Body of pancreas (tissue), 4 donors: ENCODE data around the gene EYA4. TPM values are rescaled to one million over a fixed set of nuclear protein-coding genes. Genes with fewer than 3 reads are reported as not detected.

ENCODE experiments used
- ATAC-seq: fragments of 150-250 bp; one replicate; pipeline ENCODE4 v1.9.1; 2016
- DNase-seq, 4 donors: peaks; one replicate each; pipeline ENCODE4 v3.0.0-alpha.2; 2019
- H3K27ac ChIP-seq, 4 donors: fragments of 200-600 bp; sonication (generic); 1 replicate in 3 of 4; 2 replicates in 1 of 4; pipeline versions ENCODE4 v1.5.1 to v1.6.1; 2016 to 2019; ENCODE audit warnings: mild to moderate bottlenecking in 1 of 4, mixed read lengths in 1 of 4, moderate library complexity in 1 of 4
- H3K27me3 ChIP-seq, 2 donors: fragments of 200-600 bp; sonication (generic); one replicate each; pipeline ENCODE4 v1.6.0; 2016; ENCODE audit warnings: mild to moderate bottlenecking in 1 of 2
- H3K36me3 ChIP-seq, 2 donors: fragments of 200-600 bp; sonication (generic); replicated peaks in 1 of 2; 2 replicates each; pipeline ENCODE4 v1.5.1; 2016; ENCODE audit warnings: low read depth in 2 of 2; ENCODE audit not compliant: insufficient read depth in 1 of 2
- H3K4me1 ChIP-seq: fragments of 200-600 bp; sonication (generic); one replicate; pipeline ENCODE4 v1.6.0; 2016
- H3K4me3 ChIP-seq, 2 donors: fragments of 200-600 bp; sonication (generic); 1 replicate in 1 of 2; 2 replicates in 1 of 2; pipeline ENCODE4 v1.5.1; 2016 to 2019
- H3K9me3 ChIP-seq, 3 donors: fragments of 200-600 bp; sonication (generic); 1 replicate in 2 of 3; 2 replicates in 1 of 3; pipeline ENCODE4 v1.5.1; 2016
- CTCF ChIP-seq, 7 experiments: fragments of 450-650 bp in 4 of 7; fragments of 200-600 bp in 3 of 7; sonication (generic) in 3 of 7; IDR thresholded peaks; one replicate each; pipeline ENCODE4 v1.5.1; 2016 to 2019; ENCODE audit warnings: antibody characterized with exemption in 7 of 7
- POLR2A ChIP-seq, 3 donors: fragments of 450-650 bp; IDR thresholded peaks; one replicate each; pipeline ENCODE4 v1.6.1; 2016; ENCODE audit warnings: antibody characterized with exemption in 3 of 3, mild to moderate bottlenecking in 2 of 3
- WGBS, 2 donors: methylation state at CpG; one replicate each; pipeline ENCODE4 v1.1.5; 2017; 5-methylcytosine and 5-hydroxymethylcytosine counted together
- intact Hi-C: fragments of 100-400 bp; cut with DNase I; formaldehyde crosslinking; loops from one replicate; pipeline ENCODE4 v1.15.1; 2023
- total RNA-seq, 2 donors: library from RNA; depleted of rRNA; stranded (reverse); fragments of >200 nt; gene quantifications; one replicate each; pipeline ENCODE4 v1.1.0, GENCODE V29; 2016

EYA4 gene
- total RNA-seq, 2 donors from 2014 or later = 0.26 to 5.3 TPM

- Histone ChIP-seq H3K36me3 (no peaks in the 10 kb centered on the region), H3K9me3 (no peaks in the 10 kb centered on the region), H3K27ac (no peak overlapping the region), H3K27me3 (no peaks in the 10 kb centered on the region), H3K4me1 (no peaks in the 10 kb centered on the region), H3K4me3 (no peak overlapping the region)
- DNase-seq = no peak
- TF ChIP-seq POLR2A (IDR thresholded peaks at IDR 0.05) = no peak
- TF ChIP-seq CTCF (IDR thresholded peaks at IDR 0.05) = no peak
- ATAC-seq = no peak
- intact Hi-C loops = no loop called here
- WGBS, 2 donors = 73 to 94% methylated on average over 3 of the region's 3 CpGs
These were observed 150.9 kb downstream of the EYA4 start for GRCh38 chr6:133392015-133392414.

GRCh38 chr6:133392641-133393040 lies 151.5 kb downstream of the EYA4 start:
- H3K27ac ChIP-seq = no peak overlapping the region
- ATAC-seq (peak; percentile 62), DNase-seq (peak in 1 of 4 donors; percentile 4)
- WGBS, 2 donors = 33 to 39% methylated on average over 2 of the region's 2 CpGs
- TF ChIP-seq CTCF (IDR thresholded peaks at IDR 0.05) (no peak), POLR2A (IDR thresholded peaks at IDR 0.05) (no peak)
- H3K36me3 ChIP-seq = no peaks in the 10 kb centered on the region
- no peaks in the 10 kb centered on the region for H3K9me3 ChIP-seq
- no peaks in the 10 kb centered on the region for H3K27me3 ChIP-seq
- no peaks in the 10 kb centered on the region for H3K4me1 ChIP-seq
- no peak overlapping the region for H3K4me3 ChIP-seq
- intact Hi-C loops = no loop called here

- 47 to 68% methylated on average over 1 of the region's 1 CpG for WGBS, 2 donors
- intact Hi-C loops = no loop called here
- no peak overlapping the region for H3K27ac ChIP-seq
- H3K9me3 ChIP-seq = no peaks in the 10 kb centered on the region
- no peaks in the 10 kb centered on the region for H3K4me1 ChIP-seq
- H3K36me3 ChIP-seq = no peaks in the 10 kb centered on the region
- no peak for TF ChIP-seq POLR2A (IDR thresholded peaks at IDR 0.05)
- no peak for TF ChIP-seq CTCF (IDR thresholded peaks at IDR 0.05)
- no peaks in the 10 kb centered on the region for H3K27me3 ChIP-seq
- no peak overlapping the region for H3K4me3 ChIP-seq
- DNase-seq (no peak), ATAC-seq (no peak)
These were observed 152.7 kb downstream of the EYA4 start for GRCh38 chr6:133393891-133394290.

- intact Hi-C loops = no loop called here
- no peaks in the 10 kb centered on the region for H3K36me3 ChIP-seq
- ATAC-seq (no peak), DNase-seq (no peak)
- H3K27me3 ChIP-seq = no peaks in the 10 kb centered on the region
- no peaks in the 10 kb centered on the region for H3K9me3 ChIP-seq
- H3K4me3 ChIP-seq = no peak overlapping the region
- no peak overlapping the region for H3K27ac ChIP-seq
- 74 to 83% methylated on average over 2 of the region's 2 CpGs for WGBS, 2 donors
- H3K4me1 ChIP-seq = no peaks in the 10 kb centered on the region
- no peak for TF ChIP-seq CTCF (IDR thresholded peaks at IDR 0.05)
- TF ChIP-seq POLR2A (IDR thresholded peaks at IDR 0.05) = no peak
These were observed 153.5 kb downstream of the EYA4 start for GRCh38 chr6:133394630-133395029.

- no peak for TF ChIP-seq POLR2A (IDR thresholded peaks at IDR 0.05)
- no peak for TF ChIP-seq CTCF (IDR thresholded peaks at IDR 0.05)
- H3K9me3 ChIP-seq = no peaks in the 10 kb centered on the region
- 68 to 76% methylated on average over 6 of the region's 6 CpGs for whole genome bisulfite sequencing, 2 donors
- ATAC-seq = no peak
- H3K36me3 ChIP-seq = no peaks in the 10 kb centered on the region
- no peaks in the 10 kb centered on the region for H3K4me1 ChIP-seq
- no peak overlapping the region for H3K4me3 ChIP-seq
- no peak overlapping the region for H3K27ac ChIP-seq
- no peaks in the 10 kb centered on the region for H3K27me3 ChIP-seq
- intact Hi-C loops = no loop called here
- DNase-seq = no peak
These were observed 155.3 kb downstream of the EYA4 start for GRCh38 chr6:133396233-133396983.
